GM19025 (cell line): ENCODE measurements around the gene BANP.
"Not testable (repeated sequence)": the region's sequence is repeated elsewhere in the genome, so short reads cannot be mapped to it uniquely, and the experiment has no call there.

Experiments used
- ATAC-seq: cut with Tn5 transposase; IDR thresholded peaks from one replicate; pipeline ENCODE4 v1.9.1; 2021; ENCODE audit warnings: mild to moderate bottlenecking, low read depth, moderate library complexity; ENCODE audit not compliant: unreplicated experiment

Gene BANP

GRCh38 chr16:87950765-87951551, at the start of gene BANP:
TSS of gene BANP (plus strand) at chr16:87951434. CDS start at chr16:87975116, 23,682 bp downstream.
- ATAC-seq: peak; percentile 87

GRCh38 chr16:87904963-87905362, 46.3 kb upstream of the BANP start:
- ATAC-seq: not testable (repeated sequence)

- ATAC-seq: not testable (repeated sequence)
Observed at GRCh38 chr16:87905521-87905920, 45.7 kb upstream of the BANP start.

- not testable (repeated sequence) for ATAC-seq
Observed at GRCh38 chr16:87908101-87908500, 43.1 kb upstream of the BANP start.

GRCh38 chr16:87909203-87909935, 41.9 kb upstream of the BANP start:
- ATAC-seq: peak; percentile 79

- not testable (repeated sequence) for ATAC-seq
Observed at GRCh38 chr16:87911106-87911763, 40.0 kb upstream of the BANP start.

- not testable (repeated sequence) for ATAC-seq
Observed at GRCh38 chr16:87912691-87913090, 38.5 kb upstream of the BANP start.

GRCh38 chr16:87914021-87914725, 37.1 kb upstream of the BANP start:
- ATAC-seq: not testable (repeated sequence)

- ATAC-seq: no peak
Observed at GRCh38 chr16:87914812-87915211, 36.4 kb upstream of the BANP start.

GRCh38 chr16:87917503-87917902, 33.7 kb upstream of the BANP start:
- no peak for ATAC-seq

- no peak for ATAC-seq
Observed at GRCh38 chr16:87918338-87918737, 32.9 kb upstream of the BANP start.

- no peak for ATAC-seq
Observed at GRCh38 chr16:87918866-87919680, 32.2 kb upstream of the BANP start.

- ATAC-seq: no peak
Observed at GRCh38 chr16:87919681-87919994, 31.6 kb upstream of the BANP start.

GRCh38 chr16:87921236-87921773, 29.9 kb upstream of the BANP start:
- no peak for ATAC-seq

- no peak for ATAC-seq
Observed at GRCh38 chr16:87922250-87922871, 28.9 kb upstream of the BANP start.

- ATAC-seq: peak; percentile 65
Observed at GRCh38 chr16:87924041-87924810, 27.0 kb upstream of the BANP start.

GRCh38 chr16:87924811-87925670, 26.2 kb upstream of the BANP start:
- ATAC-seq: no peak
